ENCODE data around the gene UCP2.

The UCP2 gene

GRCh38 chr11:73969091-73969490, 13.6 kb downstream of the UCP2 start:
- DNase-seq: no peak

- DNase-seq: no peak
Observed at GRCh38 chr11:73968356-73968966, 14.2 kb downstream of the UCP2 start.

- no peak for DNase-seq
Observed at GRCh38 chr11:73965764-73966121, 16.9 kb downstream of the UCP2 start.

GRCh38 chr11:73965076-73965763, 17.4 kb downstream of the UCP2 start:
- DNase-seq: no peak

DNA sequence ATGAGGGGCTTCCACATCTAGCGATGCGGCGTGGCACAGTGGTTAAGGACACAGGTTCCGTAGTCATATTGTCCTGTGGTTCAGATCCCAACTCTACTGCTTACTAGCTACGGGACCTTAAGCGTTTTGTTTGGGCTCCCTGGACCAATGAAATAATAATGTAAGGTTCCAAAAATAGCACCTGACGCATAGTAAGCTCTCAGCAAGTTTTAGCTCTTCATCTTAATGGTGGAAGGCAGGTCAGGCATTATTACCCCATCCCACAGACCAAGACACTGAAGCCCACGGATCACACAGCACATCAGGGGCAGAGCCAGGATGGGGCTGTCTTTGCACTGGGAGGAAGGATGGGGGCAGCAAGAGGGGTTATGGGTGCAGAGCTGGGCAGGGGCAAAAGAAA, 18.8 kb downstream of the UCP2 start:
- no peak for DNase-seq

DNA sequence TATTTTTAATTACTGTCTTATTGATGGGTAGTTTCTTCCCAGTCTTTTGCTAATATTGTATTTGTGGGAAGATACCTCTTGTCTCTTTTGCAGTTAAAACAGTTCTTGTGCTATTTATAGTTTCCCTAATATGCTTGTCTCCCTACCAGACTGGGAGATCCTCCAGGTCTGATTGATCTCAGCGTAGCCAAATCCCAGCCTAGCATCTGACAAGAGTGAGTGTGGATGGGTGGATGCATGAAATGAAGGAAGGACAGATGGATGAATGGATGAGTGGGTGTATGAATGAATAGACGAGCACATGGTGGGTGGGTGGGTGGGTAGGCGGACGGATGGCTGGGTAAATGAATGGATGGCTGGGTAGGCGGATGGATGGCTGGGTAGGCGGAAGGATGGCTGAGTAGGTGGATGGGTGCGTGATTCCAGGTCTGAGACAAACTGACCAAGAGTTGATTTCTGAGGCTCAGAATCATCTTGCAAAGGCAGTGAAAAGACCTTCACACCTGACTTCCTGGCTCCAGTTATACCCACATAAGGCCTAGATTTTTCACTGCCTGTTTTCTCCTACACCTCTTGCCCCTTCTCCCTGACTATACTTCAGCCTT, 20.4 kb downstream of the UCP2 start:
- DNase-seq: no peak

DNA sequence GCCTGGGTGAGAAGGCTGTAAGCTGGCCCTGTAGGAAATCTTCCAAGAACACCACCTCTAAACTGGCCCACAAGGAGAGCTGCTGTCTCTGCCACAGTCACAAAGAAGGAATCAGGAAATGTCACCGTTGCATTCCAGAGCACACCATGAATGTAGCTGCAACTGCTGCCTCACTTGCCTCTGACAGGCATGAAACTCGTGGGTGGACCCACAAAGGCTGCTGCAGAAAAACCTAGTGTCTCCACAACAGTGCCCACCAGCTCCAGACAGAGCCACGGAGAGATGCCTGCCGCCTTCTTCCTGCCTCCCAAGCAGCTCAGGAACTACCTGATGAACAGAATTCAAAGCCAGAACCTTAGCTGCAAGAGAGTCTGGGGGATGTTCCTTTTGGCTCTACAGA, 21.3 kb downstream of the UCP2 start:
- DNase-seq: no peak

- no peak for DNase-seq
Observed at GRCh38 chr11:73958521-73959141, 24.0 kb downstream of the UCP2 start.

- DNase-seq: no peak
Observed at GRCh38 chr11:73957654-73958361, 24.8 kb downstream of the UCP2 start.

GRCh38 chr11:73956876-73957653, 25.6 kb downstream of the UCP2 start:
- DNase-seq: no peak

DNA sequence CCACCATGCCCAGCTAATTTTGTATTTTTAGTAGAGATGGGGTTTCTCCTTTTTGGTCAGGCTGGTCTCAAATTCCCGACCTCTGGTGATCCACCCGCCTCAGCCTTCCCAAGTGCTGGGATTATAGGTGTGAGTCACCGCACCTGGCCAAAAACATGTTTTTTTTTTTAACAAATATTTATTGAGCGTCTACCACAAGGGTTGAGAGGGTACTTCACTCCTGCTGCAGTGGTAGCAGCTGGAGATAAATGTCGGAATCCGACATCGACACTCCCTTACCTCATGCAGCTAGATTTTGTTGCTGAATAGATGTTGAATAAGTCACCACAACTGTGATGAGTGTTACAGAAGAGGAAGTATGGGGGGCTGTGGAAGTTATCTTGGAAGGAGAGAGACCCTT, 30.8 kb downstream of the UCP2 start:
- DNase-seq: no peak

DNA sequence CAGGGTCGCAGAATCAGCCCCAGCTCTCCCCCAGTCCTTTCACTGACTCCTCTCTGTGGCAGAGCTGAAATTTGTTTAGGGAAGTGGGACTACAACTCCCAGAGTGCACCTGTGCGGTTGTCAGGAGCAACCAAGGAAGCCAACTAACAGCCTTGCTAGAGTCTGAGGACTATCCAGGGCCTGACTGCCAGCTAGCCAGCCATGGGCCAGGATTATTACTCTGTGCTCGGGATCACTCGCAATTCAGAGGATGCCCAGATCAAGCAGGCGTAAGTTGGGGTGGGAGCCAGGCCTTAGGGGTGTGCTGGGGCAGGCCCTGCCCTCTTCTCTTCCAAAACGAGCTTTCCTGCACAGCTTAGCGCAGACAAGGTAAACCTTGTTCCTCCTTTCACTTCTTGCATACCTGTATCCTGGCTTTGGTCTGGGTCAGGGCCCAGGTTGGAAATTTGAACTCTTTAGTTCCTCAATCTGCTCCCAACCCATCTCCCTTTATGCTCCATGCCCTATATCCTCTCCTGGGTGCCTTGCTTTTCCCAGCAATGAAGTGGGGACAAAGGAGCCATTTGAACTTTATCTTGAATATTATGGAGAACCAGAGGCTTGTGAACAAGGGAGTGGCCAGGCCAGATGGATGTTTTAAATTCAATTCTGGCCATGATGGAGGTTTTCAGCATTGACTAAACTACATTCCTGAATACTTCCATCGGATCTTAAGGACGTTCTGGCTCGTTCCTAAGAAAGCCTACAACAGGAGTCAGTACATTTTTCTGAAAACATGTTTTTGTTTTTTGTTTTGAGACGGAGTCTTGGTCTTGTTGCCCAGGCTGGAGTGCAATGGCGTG, 31.6 kb downstream of the UCP2 start, which contains the start of gene DNAJB13:
Gene DNAJB13, plus strand, starts transcription at position 158 of the 842 bp plus-strand sequence. Its CDS starts 44 bp downstream, at position 202.
- no peak for DNase-seq

- no peak for DNase-seq
Observed at GRCh38 chr11:73949912-73950311, 32.7 kb downstream of the UCP2 start.

DNA sequence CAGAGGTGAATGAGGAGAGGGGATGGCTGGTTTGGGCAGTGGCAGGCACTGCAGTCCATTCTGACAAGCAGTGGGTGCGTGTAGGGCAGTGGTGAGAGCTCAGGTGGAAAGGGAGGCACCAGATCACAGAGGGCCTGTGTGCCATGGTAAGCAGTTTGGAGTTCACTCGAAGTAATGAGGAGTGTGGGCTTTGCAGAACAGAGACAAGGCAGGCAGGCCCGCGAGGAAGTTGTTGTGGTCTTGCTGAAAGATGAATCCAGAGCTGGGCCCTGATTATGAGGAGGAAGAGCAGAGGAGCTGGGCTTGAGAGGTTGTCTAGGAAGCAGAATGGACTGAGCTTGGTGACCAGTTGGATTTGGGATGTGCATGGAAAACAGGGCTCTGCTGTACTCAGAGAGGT, 33.4 kb downstream of the UCP2 start:
- DNase-seq: no peak

DNA sequence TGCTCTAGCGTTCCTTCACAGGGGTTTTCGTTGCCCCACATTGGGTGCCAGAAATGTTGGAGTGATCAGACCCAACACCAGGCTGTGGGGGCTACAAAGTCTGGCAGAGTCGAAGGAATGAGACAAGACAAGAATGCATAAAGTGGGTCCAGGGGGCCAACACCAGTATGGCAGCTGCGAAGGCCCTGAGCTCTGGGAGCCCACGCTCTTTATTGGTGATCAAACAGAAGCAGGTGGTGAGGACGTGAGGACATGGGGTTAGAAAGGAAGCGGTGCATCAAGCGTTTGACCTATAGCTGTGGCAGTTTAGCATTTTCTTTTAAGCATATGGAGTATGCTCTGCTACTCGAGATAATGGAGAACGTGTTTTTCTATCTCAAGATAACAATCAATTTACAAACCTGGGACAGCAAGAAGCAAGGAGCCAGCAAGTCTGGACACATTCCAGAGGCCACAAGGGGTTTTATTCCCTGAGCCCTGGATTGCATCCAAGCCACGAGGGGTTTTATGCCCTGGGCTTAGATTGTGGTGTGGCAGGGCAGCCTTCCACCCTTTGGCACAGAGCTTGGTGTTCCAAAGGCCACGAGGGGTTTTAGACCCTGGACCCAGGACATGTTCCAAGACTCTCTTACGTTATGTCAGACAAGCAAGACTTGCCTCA, 35.7 kb downstream of the UCP2 start:
- no peak for DNase-seq

- DNase-seq: no peak
Observed at GRCh38 chr11:73945396-73945795, 37.2 kb downstream of the UCP2 start.

DNA sequence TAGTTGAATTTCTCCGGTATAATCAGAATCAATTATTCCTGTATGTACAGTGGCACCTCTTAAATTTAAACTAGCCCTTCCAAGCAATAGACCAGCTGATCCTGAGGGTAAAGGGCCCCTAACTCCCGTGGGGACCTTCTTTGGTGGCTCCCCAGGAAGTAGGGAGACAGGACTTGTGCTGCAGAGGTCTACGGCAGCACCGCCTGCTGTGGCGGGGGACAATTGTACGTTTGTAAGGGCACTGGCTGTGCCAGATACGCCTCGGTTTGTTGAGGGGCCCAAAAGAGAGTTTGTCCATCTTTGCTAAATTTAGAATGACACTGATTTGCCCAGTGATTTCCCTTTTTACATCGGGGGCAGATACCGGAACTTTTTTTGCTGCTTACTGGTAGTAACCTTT, 37.7 kb downstream of the UCP2 start:
- DNase-seq: no peak

- DNase-seq: no peak
Observed at GRCh38 chr11:73944085-73944484, 38.6 kb downstream of the UCP2 start.

DNA sequence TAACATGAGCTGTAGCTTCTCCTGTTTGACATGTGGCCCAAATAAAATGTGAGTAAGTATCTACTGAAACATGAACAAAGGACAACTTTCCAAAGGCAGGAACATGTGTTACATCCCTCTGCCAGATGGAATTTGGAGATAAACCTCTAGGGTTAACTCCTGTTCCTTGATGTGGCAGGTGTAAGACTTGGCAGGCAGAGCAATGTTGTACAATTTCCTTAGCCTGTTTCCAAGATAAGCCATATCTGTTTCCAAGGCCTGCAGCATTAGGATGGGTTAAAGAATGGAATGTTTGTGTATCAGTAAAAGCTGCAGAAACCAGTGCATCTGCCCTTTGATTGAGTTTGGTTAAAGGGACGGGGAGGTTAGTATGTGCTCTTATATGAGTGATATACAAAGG, 40.6 kb downstream of the UCP2 start:
- no peak for DNase-seq

DNA sequence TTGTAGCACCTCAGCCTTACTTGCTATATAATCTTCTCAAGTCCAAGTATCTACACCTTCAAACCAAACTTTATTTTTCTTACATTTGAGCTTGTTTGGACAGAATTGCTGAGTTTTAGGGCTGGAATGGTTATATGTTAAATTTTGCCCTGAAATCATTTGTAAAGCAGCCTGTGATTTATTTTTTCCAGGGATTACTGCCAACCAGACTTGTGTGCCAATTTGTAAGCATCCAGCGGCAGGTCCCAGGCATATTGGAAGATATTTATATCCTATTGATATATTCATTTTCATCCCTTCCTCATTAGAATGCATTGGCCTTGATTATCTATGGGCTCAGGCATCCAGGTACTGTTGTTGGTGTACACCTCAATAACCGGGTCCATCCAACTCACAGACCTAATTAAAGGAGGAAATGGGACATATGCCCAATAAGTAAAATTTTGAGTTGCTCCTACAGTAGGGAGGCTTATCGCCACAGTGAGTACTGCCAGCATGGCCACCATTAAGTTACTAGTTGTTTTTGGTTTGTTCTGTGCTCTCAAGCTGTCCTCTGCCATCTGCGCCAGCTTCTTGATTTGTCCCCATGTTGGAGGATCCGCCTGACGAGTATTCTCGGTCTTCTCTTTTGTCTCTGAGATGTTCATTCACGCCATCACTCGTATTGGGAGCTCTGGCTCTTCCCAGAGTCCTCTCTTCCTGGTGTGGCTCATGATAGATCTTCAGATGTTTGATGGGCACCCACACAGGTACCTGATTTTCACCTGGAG, 41.7 kb downstream of the UCP2 start:
- no peak for DNase-seq

Measured in left hindlimb (tissue), 1 donor.